Right renal cortex interstitium (tissue), 3 donors: ENCODE results near the gene TRIM74. TPM values are rescaled to one million over a fixed set of nuclear protein-coding genes. Genes with fewer than 3 reads are reported as not detected.
"Not testable (repeated sequence)": the region's sequence is repeated elsewhere in the genome, so short reads cannot be mapped to it uniquely, and the experiment has no call there.

Source experiments
- DNase-seq, 3 donors: peaks; one replicate each; pipeline ENCODE4 v3.0.0-alpha.2; 2013; ENCODE audit warnings: low read depth in 3 of 3, low spot score in 2 of 3
- polyA plus RNA-seq, 3 donors: library from polyadenylated mRNA; unstranded; fragments of 120-200 nt; gene quantifications; one replicate each; pipeline ENCODE4 v1.2.1, GENCODE V29; 2013; ENCODE audit not compliant: insufficient read length in 3 of 3

The TRIM74 gene
- polyA plus RNA-seq, 3 donors: 0.69 to 1.3 (median 0.78) TPM

GRCh38 chr7:72914756-72915525, 54.3 kb downstream of the TRIM74 start:
- not testable (repeated sequence) for DNase-seq

GRCh38 chr7:72913750-72914149, 55.5 kb downstream of the TRIM74 start:
- not testable (repeated sequence) for DNase-seq

- DNase-seq: not testable (repeated sequence)
Measured at GRCh38 chr7:72911395-72911794, 57.9 kb downstream of the TRIM74 start.

Other genes starting within 250 kb of the TRIM74 start
- 1 to 10 TPM; 2.7 to 4.3 (median 3.1) TPM for gene TYW1B, start 141.3 kb downstream of the TRIM74 start, polyA plus RNA-seq
- 10 to 100 TPM; 33.7 to 35.7 (median 34.3) TPM for gene POM121, start 44.4 kb downstream of the TRIM74 start, polyA plus RNA-seq
- gene SPDYE8, start 60.3 kb upstream of the TRIM74 start, polyA plus RNA-seq: under 1 TPM; 0.16 to 0.33 (median 0.21) TPM
- under 1 TPM; 0.21 to 0.50 (median 0.25) TPM for gene SPDYE11, start 88.4 kb upstream of the TRIM74 start, polyA plus RNA-seq
- gene SPDYE9, start 116.6 kb upstream of the TRIM74 start, polyA plus RNA-seq: under 1 TPM; 0.16 to 0.35 (median 0.21) TPM